Inflammatory macrophage treated with lipopolysaccharide for 1 hour (primary cell): ENCODE results near the gene ZNF230.

Experiments used
- DNase-seq, 2 donors: peaks; one replicate each; pipeline ENCODE4 v3.0.0-alpha.2; 2020 to 2022

ZNF230 gene

DNA sequence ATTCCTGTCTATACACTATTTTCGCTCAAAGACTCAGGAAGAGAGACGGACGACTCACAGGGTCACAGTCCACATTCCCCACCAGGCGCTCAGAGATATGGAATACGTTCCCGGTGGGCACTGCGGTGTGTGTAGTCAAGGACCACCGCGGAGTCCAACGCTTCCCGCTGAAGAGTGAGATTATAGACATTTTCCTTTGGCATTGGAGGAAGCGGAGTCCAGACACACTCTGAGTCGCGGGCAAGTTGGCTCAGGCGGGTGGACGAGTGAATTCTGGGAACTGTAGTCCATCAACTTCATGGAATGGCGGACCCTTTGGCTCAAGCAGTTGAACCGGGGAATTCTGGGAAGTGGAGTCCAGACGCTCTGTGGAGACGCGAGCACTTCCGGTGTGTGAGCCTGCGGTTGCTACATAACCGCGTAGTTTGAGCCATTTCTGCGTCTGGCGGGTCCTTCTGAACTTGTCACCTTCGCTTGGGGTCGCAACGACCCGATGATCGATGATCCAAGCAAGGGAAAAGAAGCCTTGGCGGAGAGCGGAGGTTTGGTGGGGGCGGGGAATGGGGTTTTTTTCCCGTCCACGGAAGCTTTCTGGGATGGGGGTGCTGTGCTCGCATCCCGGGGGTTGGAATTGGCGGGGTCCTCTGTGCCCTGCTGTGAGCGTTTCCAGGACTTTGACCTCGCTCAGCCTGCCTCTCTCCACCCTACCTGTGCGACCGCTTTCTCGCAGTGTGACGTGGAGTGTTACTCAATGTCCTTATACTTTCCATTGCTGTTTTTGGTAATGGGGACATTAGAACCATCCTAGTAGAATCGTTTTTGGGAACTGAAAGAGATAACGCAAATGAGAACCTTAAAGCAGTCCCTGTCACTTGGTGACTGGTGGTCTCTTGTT lies at the start of gene ZNF230:
Gene ZNF230, plus strand, starts transcription at position 392 of the 895 bp plus-strand sequence. CDS start 4,122 bp downstream, outside the sequence.
- DNase-seq, result peak; percentile 97

DNA sequence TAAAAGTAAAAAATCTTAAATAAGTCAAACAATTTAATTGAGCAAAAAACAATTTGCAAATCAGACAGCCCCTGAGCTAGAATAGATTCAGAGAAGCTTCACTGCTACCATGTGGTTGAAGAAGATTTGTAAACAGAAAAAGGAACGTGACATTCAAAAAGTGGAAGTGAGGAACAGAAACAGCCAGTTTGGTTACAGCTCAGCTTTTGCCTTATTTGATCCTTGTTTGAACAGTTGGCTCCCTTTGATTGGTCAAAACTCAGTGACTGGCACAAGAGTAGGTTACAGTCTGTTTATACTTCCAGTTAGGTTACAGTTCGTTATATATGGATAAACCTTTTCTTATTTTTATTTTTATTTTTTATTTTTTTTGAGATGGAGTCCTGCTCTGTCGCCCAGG lies 45.9 kb upstream of the ZNF230 start:
- DNase-seq, result no peak

DNA sequence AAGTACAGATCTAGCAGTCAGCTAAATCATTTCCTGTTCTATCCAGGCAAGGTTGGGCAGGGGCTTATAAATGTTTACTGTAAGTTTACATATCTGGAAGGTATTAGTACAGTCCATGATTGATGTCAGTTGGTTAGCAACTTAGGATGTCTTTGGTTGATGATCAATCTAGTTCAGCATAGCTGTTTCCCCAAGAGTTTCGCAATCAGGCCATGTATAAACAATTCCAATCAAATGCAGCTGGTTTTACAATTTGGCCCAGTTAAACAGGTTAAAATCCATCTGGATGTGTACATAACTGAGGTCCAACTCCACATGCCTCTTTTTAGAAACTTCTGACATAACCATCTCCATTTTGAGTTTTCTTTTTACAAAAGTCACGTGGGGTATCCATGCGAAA lies 44.9 kb upstream of the ZNF230 start:
- no peak for DNase-seq

DNA sequence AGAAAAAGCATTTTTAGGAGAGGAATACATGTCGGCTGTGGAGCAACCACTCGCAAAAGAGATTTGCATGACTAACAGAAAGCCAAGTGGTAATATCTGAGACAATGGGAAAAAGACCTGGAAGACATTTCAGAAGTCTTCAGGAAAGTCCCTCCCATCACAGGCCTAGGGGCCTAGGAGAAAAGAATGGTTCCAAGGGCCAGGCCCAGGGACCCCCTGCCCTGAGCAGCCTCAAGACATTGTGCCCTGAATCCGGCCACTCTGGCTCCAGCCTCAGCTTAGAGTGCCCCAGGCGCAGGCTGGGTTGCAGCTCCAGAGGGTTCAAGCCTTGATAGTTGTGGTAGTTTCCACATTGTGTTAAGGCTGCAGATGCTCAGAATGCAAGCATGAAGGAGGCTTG lies 42.3 kb upstream of the ZNF230 start:
- DNase-seq, result no peak

DNA sequence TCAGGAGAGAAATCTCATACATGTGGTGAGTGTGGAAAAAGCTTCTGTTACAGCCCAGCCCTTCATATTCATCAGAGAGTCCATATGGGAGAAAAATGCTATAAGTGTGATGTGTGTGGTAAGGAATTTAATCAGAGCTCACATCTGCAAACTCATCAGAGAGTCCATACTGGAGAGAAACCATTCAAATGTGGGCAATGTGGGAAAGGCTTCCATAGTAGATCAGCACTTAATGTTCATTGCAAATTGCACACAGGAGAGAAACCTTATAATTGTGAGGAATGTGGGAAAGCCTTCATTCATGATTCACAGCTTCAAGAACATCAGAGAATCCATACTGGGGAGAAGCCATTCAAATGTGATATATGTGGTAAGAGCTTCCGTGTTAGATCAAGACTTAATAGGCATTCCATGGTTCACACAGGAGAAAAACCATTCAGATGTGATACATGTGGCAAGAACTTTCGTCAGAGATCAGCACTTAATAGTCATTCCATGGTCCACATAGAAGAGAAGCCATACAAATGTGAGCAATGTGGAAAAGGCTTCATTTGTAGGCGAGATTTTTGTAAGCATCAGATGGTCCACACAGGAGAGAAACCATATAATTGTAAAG lies 36.6 kb upstream of the ZNF230 start:
- no peak for DNase-seq

DNA sequence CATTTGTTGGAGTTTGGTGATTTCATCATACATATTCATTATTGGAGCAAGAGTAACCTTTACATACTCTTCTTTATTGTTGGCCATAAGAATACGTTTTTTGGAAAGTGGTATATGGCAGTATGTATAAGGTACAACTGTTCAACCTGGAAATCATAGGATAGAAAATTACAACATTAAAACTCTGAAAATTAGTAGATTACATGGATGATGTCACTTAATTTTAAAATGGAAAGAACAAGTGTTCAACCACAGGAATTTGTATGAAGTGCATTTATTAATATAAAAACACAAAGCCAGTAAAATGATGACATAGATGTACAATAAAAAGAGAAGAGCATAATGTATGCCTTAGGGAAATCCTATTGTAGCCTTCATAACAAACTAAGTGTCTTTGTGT lies 26.0 kb upstream of the ZNF230 start:
- DNase-seq, result no peak

DNA sequence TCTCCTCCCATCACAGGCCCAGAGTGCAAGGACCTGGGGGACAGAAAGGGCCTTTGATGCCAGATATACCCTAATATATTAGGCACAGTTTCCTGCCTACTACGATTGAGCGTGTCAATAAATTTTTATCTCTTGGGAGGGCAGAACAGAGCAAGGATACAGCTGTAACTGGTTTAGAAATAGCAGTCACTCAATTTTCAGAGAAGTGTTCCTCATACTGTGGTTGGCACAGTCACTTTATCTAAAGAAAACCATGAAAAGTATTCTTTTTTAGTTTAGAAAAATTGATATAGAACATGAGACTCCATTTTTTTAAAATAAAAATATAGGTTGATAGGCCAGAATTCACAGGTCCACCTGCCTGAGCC lies 19.2 kb upstream of the ZNF230 start:
- DNase-seq, result peak in 1 of 2 donors; percentile 1

DNA sequence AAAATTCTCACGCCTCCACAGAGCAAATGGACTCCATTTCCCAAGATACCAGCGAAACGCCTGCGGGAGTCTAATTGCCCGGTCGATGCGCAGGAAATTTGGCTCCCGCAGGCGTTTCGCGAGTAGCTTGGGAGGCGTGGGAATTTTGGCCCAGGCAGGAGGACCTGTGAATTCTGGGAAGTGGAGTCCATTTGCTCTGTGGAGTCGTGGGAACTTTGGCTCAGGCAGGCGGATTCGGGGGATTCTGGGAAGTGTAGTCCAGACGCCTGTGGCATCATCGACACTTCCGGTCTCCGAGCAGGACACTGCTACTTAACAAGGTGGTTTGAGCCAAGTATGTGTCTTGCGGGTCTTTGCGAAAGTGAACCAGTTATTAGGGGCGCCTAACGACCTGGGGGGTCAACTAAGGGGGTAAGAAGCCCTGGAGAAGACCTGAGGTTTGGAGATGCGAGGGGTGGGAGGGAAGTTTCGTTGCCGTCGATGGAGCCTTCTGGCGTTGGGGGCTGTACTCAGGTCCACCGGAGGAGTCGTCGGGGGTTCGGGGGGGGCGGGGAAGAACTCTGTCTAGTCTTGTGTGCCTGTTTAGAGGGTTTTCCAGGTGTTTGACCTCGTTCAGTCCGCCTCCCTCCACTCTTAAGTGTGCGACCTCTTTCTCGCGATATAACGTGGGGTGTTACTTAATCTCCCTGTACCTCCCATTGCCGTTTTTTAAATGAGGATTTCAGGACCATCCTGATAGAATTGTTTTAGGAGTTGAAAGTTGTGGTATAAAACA lies 18.7 kb upstream of the ZNF230 start, which contains the start of gene ZNF155:
Gene ZNF155, plus strand, starts transcription at position 277 of the 775 bp plus-strand sequence. CDS start 4,356 bp downstream, outside the sequence.
- DNase-seq, result peak; percentile 91

DNA sequence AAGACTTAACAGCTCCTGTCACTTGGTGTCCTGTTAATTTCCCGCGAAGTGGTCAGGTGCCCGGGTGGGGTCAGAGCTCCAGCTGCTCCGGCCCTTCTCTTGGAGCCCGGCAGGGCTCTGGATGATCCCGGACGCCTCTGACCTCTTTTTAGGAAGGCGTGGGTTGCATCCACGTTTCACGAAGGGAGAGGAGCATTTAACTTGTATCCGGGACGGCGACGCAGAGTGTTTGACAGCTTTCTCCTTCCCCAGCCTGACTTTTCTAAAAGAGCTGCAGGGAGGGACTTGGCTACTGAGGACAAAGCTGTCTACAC lies 18.1 kb upstream of the ZNF230 start:
- DNase-seq, result peak in 1 of 2 donors; percentile 26

DNA sequence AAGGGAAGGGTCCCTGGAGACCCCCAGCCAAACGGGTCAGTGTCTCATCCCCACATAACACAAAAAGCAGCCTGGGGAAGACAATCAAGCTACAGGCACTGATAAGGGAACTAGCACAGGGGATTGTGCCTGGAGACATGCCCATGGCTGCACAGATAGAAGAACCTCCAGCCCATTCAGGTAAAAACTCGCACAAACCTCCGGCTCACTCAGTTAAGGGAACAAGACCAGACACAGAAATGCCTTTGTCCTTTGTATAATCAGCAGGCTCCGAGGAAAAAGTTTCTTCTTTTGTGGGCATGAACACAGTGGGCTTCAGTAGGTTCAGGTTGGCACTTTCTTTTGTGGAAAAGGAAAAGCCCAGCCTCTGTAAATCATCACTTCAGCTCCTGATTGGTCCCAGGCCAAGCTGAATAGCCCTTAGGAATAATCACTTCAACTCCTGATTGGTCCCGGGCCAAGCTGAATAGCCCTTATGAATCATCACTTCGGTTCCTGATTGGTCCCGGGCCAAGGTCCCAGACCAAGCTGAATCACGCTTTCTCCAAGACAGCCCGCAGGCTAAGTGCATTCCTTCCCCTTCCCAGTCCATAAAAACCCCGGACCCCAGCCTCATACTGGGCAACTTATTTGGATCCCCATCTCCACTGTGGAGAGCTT lies 5.0 kb upstream of the ZNF230 start:
- no peak for DNase-seq

DNA sequence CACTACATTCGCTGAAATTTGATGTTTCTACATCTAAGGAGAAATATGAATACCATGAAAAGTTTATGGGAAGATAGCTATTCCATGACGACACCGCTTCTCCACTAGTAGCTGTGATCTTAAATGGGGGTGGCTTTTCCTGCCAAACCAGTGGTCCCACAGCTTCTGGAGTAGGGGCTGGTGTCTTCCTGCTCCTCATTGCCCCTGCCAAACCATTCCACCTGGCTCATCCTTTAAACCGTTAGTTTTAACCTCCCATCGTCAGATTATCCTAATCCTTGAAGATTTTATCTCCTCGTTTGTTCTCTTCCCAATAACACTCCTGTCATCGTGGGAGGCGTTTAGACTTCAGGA lies 568 bp upstream of the ZNF230 start:
- no peak for DNase-seq

DNA sequence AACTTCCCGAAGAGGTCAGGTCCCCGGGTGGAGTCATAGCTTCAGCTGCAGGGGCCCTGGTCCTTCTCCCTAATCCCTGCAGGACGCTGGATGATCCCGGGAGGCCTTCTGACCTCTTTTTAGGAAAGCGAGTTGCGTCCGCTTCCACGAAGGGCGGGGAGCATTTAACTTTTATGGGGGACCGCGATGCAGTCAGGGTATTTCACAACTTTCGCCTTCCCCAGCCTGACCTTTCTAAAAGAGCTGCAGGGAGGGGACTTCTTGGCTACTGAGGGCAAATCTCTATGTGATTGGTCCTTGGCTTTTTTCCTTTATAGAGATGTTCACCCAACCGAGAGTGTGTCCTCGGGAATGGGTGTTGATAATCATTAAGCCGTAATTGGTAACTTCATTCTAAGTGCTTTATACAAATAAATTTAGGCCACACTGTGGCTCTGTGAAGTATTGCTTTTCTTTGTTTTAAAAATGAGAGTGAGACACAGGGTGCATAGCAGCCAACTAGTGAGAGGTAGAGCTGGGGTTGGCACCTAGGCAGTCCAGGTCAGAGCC lies 778 bp downstream of the ZNF230 start:
- peak; percentile 21 to 37 for DNase-seq

DNA sequence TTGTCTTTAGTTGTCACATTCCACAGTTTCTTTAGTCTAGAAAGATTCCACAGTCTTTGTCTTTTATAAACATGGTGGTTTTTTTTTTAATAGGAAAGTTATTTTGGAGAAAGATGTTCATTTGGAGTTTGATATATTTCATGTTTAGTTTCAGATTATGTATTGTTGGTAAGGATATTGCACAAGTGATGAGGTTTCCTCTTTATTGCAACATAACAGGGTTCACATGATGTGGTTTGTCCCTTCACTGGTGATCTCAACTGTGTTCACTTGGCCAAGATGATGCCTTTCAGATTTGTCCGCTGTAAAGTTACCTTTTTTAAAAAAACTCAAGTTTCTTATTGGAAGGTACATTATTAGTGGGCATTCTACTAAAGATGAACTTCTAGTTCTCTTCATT lies 3.2 kb downstream of the ZNF230 start:
- peak; percentile 79 to 87 for DNase-seq

DNA sequence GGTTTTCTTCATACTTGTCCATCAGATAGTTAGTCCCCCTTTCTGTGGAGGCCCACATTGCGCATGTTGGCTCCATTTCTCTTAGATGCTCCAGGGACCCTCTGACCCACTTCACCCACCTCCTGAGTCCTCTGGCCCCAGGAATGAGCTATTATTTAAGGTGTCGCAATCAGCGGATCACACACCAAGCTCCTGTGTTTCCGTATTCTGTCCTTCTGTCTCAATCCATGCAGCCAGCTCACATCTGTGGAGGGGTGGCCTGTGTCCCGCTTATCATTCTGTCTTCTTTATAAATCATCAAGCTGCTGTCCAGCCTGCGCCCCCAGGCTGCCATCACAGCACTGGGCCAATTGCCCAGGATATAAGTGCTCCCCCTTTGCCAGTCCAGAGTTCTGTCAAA lies 4.7 kb downstream of the ZNF230 start:
- no peak for DNase-seq

DNA sequence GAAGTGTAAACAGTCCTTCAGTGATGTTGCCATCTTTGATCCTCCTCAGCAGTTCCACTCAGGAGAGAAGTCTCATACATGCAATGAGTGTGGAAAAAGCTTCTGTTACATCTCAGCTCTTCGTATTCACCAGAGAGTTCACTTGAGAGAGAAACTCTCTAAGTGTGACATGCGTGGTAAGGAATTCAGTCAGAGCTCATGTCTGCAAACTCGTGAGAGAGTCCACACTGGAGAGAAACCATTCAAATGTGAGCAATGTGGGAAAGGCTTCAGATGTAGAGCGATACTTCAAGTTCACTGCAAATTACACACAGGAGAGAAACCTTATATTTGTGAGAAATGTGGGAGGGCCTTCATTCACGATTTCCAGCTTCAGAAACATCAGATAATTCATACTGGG lies 7.7 kb downstream of the ZNF230 start:
- DNase-seq, result no peak

DNA sequence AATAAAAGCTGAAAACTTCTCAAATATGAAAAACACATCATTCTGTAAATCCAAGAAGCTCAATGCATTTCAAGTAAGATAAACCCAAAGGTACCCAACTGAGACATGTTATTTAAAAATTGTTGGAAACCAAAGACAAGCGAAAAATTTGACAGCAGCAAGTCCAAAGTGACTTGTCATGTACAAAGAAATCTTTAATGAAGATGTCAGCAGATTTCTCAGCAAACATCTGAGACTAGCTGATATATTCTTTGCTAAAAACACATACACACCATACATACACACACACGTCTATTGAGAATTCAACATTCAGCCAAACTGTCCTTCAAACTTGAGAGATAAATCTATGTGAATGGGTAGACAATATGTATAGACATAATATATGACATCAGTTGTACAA lies 16.7 kb downstream of the ZNF230 start:
- DNase-seq, result no peak

DNA sequence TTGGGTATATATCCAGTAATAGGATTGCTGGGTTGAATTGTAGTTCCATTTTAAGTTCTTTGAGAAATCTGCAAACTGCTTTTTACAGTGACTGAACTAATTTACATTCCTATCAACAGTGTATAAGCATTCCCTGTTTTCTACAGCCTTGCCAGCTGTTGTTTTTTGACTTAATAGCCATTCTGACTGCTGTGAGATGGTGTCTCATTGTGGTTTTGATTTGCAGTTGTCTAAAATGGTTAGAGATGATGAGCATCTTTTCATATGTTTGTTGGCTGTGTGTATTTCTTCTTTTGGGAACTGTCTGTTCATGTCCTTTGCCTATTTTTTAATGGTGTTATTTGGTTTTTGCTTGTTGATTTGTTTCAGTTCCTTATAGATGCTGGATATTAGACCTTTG lies 18.5 kb downstream of the ZNF230 start:
- no peak for DNase-seq

DNA sequence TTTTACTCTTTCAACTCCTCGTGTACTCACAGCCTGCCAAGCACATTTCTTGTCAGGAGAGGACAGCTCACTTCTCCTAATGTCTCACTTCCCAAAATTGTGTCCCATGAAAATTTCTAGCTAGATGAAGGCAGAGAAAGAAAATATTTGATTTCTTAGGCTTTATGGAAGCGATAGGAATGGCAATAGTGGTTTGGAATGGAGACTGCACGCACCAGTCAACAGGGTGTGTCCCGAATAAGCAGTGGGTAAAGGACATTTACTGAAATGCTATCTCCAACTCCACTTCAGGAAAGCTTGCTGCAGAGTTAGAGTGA lies 22.1 kb downstream of the ZNF230 start:
- no peak for DNase-seq

DNA sequence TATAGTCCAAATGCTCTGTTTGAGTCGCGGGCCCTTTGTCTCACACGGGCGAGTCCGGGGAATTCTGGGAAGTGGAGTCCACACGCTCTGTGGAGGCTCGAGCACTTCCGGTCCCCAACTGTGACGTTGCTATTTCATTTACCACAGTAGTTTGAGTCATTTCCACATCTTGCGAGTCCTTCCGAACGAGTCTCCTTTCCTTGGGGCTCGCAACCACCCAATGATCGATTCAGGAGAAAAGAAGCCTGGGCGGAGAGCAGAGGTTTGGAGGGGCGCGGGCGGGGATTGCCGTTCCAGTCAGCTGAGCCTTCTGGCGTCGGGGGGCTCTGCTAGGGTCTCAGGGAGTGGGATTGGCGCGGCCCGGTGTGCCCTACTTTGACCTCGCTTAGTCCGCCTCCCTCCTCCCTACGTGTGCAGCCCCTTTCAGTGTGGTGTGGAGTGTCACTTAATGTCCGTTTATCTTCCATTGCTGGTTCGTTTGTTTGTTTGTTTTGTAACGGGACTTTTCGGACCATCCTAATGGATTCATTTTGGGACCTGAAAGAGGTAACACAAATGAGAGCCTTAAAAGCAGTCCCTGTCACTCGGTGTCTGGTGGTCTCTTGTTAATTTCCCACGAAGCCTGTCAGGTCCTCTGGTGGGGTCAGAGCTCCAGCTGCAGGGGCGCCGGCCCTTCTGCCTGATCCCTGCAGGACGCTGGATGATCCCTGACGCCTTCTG lies 22.6 kb downstream of the ZNF230 start, which contains the start of gene ZNF222:
Gene ZNF222, plus strand, starts transcription at position 163 of the 720 bp plus-strand sequence. Its CDS starts 58 bp downstream, at position 221.
- DNase-seq, result peak; percentile 86 to 91

DNA sequence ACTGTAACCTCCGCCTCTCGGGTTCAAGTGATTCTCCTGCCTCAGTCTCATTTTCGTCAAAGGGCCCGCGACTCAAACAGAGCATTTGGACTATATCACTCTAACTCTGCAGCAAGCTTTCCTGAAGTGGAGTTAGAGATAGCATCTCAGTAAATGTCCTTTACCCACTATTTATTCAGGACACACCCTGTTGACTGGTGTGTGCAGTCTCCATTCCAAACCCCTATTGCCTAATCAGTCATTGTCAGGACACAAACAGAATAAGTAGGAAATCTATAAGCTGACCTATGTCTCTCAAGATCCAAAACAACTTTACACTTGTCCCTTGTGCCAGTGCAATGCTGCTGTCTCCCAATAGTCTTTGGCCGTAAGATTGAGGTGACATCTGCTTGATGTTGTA lies 23.9 kb downstream of the ZNF230 start:
- no peak for DNase-seq

DNA sequence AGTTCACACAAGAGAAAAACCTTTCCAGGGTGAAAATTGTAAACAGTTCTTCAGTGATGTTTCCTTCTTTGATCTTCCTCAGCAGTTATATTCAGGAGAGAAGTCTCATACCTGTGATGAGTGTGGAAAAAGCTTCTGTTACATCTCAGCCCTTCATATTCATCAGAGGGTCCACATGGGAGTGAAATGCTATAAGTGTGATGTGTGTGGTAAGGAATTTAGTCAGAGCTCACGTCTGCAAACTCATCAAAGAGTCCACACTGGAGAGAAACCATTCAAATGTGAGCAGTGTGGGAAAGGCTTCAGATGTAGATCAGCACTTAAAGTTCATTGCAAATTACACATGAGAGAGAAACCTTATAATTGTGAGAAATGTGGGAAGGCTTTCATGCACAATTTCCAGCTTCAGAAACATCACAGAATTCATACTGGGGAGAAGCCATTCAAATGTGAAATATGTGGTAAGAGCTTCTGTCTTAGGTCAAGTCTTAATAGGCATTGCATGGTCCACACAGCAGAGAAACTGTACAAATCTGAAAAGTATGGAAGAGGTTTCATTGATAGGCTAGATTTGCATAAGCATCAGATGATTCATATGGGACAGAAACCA lies 29.3 kb downstream of the ZNF230 start:
- no peak for DNase-seq

DNA sequence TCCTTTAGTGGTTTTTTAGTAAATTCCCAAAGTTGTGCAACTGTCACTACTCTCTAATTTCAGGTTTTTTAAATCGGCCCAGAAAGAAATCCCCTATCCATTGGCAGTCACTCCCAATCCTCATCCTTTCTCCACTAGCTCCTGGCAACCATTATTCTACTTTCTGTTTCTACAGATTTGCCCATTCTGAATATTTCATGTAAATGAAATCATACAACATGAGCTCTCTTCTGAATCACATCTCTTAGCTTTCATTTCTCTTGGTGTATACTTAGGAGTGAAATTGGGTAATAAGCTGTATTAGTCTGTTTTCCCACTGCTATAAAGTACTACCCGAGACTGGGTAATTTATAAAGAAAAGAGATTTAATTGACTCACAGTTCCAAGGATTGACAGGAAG lies 39.4 kb downstream of the ZNF230 start:
- peak in 1 of 2 donors; percentile 15 for DNase-seq
